Measurements from ENCODE around the gene PARP9. TPM values are rescaled to one million over a fixed set of nuclear protein-coding genes. Genes with fewer than 3 reads are reported as not detected.

The PARP9 gene
- total RNA-seq, 2 experiments from 2014 or later: 13.2 to 14.4 TPM

DNA sequence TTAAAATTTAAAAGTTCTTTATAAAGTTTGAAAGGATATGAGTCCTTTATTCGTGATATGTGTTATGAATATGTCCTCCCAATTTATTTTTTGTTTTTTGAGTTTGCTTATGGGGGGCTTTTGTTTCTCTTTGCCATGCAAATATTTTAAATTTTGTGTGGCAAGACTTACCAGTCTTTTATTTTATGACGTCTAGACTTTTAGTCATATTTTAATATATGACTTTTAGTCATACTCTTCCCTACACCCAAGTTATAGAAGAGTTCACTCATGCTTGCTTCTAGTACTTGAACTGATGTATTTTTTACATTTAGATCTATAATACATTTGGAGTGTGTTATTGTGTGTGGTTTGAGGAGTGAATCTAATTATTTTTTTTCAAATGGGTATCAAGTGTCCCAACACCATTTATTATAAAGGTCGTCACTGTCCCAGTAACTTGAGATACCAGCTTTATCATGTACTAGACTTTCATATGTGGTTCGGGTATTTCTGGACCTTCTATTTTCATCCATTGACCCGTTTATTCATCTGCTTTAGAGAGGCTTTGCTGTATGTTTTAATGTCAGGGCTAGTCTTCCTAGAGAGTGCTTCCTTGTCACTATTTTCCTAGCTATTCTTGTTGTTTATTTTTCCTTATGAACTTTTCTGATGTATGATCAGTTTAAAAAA is 14.1 kb upstream of the PARP9 start:
- Histone ChIP-seq H3K27me3 (ENCODE audit: control insufficient read depth in 1 of 2, insufficient read depth in 2 of 2, low read length in 2 of 2) (no peaks in the 10 kb centered on the region), H3K27ac (ENCODE audit: low read depth in 1 of 2, low read length in 2 of 2) (peak overlapping the region; percentile 53 to 65), H3K4me3 (ENCODE audit: low read length) (peak overlapping the region; percentile 81), H3K36me3 (ENCODE audit: insufficient read depth, low read length) (peaks cover 12% of the 10 kb centered on the region), H3K9me3 (ENCODE audit: control insufficient read depth in 1 of 2, insufficient read depth in 1 of 2, low read length in 2 of 2) (peaks cover 8 to 18% of the 10 kb centered on the region in 2 experiments), H3K4me1 (ENCODE audit: insufficient read depth, low read length) (peaks cover 23% of the 10 kb centered on the region)
- TF ChIP-seq, protein P1, sequence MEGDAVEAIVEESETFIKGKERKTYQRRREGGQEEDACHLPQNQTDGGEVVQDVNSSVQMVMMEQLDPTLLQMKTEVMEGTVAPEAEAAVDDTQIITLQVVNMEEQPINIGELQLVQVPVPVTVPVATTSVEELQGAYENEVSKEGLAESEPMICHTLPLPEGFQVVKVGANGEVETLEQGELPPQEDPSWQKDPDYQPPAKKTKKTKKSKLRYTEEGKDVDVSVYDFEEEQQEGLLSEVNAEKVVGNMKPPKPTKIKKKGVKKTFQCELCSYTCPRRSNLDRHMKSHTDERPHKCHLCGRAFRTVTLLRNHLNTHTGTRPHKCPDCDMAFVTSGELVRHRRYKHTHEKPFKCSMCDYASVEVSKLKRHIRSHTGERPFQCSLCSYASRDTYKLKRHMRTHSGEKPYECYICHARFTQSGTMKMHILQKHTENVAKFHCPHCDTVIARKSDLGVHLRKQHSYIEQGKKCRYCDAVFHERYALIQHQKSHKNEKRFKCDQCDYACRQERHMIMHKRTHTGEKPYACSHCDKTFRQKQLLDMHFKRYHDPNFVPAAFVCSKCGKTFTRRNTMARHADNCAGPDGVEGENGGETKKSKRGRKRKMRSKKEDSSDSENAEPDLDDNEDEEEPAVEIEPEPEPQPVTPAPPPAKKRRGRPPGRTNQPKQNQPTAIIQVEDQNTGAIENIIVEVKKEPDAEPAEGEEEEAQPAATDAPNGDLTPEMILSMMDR (IDR thresholded peaks at IDR 0.05): no peak
- Mint-ChIP-seq H3K27me3 (no peaks in the 10 kb centered on the region), H3K36me3 (ENCODE audit: low read depth) (peaks cover 63% of the 10 kb centered on the region), H3K4me3 (peak overlapping the region; percentile 99), H3K27ac (peak overlapping the region; percentile 86), H3K9me3 (peaks cover 5% of the 10 kb centered on the region), H3K4me1 (ENCODE audit: low read depth) (peaks cover 66% of the 10 kb centered on the region)
- intact Hi-C loops (cut with DNase I, micrococcal nuclease): loop anchor here (2.0 to 5.0 kb wide), 2 partner anchors 13 to 214 kb away; partner anchors contain the start of genes DTX3L (in 1 of the 2), HSPBAP1 (in 1 of the 2) and PARP9 (in 1 of the 2)
- no peak for DNase-seq
- ChIA-PET CTCF (interaction anchor here (1.0 to 1.3 kb wide), 2 partner anchors 10 to 101 kb away, joined by 3 to 6 read pairs; no protein-coding TSS in a partner anchor), POLR2A (interaction anchor here (0.7 to 3.3 kb wide), 12 partner anchors 7 to 216 kb away, joined by 3 to 28 read pairs (median 4); partner anchors contain the start of genes DTX3L, HSPBAP1, KPNA1 and PARP14)
- ATAC-seq (ENCODE audit: poor library complexity): no peak

DNA sequence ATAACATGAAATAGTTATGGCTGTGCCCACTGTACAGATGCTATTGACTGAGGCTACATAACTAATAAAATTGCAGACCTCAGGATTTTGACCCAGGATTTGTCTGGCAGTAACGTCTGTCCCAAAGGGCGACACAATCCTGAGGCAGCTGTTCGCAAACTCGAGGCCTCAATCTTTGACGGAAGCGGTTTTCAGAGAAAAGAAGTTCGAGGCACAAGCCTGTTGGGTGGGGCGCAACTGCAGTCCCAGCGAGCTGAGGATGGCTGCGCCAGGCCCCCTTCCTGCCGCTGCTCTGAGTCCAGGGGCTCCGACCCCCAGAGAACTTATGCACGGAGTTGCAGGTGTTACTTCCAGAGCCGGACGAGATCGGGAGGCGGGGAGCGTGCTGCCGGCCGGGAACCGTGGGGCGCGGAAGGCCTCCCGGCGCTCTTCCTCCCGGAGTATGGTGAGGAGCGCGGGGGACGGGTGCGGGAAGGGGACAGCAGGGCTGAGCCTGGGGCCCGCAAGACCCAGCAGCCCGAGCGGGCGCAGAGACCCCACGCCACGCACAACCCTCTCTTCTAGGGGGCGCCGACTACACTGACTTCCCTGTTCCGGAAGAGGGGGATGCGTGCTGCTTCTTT is 13.4 kb upstream of the PARP9 start, which contains the start of gene PARP15:
PARP15 (plus strand) TSS at position 242 of the 623 bp plus-strand sequence; CDS start at position 260, 18 bp downstream.
- Mint-ChIP-seq H3K9me3 (peaks cover 5% of the 10 kb centered on the region), H3K27ac (peak within 1 kb of the TSS; percentile 86), H3K4me3 (peak within 1 kb of the TSS; percentile 99), H3K27me3 (no peaks in the 10 kb centered on the region), H3K36me3 (ENCODE audit: low read depth) (peaks cover 62% of the 10 kb centered on the region), H3K4me1 (ENCODE audit: low read depth) (peaks cover 72% of the 10 kb centered on the region)
- ChIA-PET POLR2A (interaction anchor here (0.8 to 3.3 kb wide), 7 partner anchors 14 to 185 kb away, joined by 3 to 28 read pairs (median 4); partner anchors contain the start of genes DTX3L, KPNA1, PARP14 and PARP9), CTCF (no interaction called here)
- Histone ChIP-seq H3K27me3 (ENCODE audit: control insufficient read depth in 1 of 2, insufficient read depth in 2 of 2, low read length in 2 of 2) (no peaks in the 10 kb centered on the region), H3K9me3 (ENCODE audit: control insufficient read depth in 1 of 2, insufficient read depth in 1 of 2, low read length in 2 of 2) (peaks cover 4 to 14% of the 10 kb centered on the region in 2 experiments), H3K4me3 (ENCODE audit: low read length) (peak within 1 kb of the TSS; percentile 81), H3K36me3 (ENCODE audit: insufficient read depth, low read length) (peaks cover 9% of the 10 kb centered on the region), H3K4me1 (ENCODE audit: insufficient read depth, low read length) (peaks cover 29% of the 10 kb centered on the region), H3K27ac (ENCODE audit: low read depth in 1 of 2, low read length in 2 of 2) (peak within 1 kb of the TSS; percentile 53 to 65)
- intact Hi-C loops (cut with DNase I, micrococcal nuclease): loop anchor here (2.0 to 5.0 kb wide), 2 partner anchors 13 to 215 kb away; partner anchors contain the start of genes DTX3L (in 1 of the 2), HSPBAP1 (in 1 of the 2) and PARP9 (in 1 of the 2)
- DNase-seq (peak; percentile 20 to 72 (median 46)), ATAC-seq (ENCODE audit: poor library complexity) (peak; percentile 80)
- TF ChIP-seq, protein P1 (IDR thresholded peaks at IDR 0.05): no peak
